Activated CD8-positive, alpha-beta memory T cell treated with anti-CD3 and anti-CD28 coated beads, Interleukin-2, amount 50 U/mL, for 1 hour (primary cell): Measurements from ENCODE around the gene NOTCH3.

Source experiments
- DNase-seq: peaks from one replicate; pipeline ENCODE4 v3.0.0-alpha.2; 2020; ENCODE audit errors: extremely low read depth

Gene NOTCH3

DNA sequence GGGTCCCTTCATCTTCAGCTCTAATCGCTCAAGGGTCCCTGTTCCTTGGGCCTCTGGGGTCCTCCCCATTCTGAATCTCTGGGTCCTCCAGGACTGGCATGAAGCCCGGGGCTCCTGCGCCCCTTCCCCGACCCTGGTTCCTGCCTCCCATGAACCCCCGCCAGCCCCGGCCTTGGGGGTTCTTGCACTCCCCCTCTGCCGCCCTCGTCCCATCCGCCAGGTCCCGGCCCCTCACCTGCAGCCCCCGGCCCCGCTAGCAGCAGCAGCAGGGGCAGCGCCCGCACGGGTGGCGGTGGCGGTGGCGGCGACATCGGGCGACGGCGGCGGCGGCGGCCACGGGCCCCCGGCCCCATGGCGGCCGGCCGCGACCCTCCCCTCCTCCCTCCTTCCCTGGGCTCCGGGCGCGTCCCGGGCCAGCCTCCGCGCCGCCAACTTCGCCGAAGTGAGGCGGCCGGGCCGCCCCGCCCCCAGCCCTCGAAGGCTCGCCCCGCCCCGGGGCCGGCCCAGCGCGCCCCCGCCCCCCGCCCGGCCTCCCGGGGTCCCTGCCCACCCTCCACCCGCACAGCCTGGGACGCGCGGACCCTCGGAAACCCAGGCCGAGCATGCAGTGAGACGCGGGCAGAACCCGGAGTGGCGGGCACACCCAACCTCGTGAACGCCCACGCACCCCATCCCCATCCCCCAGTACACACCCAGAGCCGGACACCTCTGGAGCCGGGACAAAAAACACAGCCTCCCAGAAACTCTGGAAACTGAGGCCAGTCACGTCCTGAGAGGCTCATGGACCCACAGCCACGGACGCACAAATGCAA lies at the start of gene NOTCH3:
Gene NOTCH3 (minus strand): TSS at position 443 of the 812 bp plus-strand sequence. CDS start 90 bp downstream, at position 353.
- DNase-seq, result no peak

DNA sequence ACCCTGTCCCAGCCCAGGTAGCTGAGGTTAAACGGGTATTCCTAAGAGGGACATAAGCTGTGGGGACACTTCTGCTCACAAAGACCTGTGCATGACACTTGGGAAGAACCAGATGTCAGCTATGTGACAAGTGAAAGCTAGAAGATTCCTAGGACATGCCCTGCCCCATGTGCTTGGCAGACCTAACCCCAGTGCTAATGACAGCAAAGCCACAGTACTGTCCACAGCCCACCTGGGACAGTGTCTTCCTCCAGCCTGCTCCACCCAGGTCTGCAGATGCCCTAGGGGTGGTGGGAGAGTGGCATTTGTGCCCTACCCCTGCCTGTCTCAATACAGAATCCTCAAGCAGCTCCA lies 49.8 kb upstream of the NOTCH3 start:
- DNase-seq, result no peak

DNA sequence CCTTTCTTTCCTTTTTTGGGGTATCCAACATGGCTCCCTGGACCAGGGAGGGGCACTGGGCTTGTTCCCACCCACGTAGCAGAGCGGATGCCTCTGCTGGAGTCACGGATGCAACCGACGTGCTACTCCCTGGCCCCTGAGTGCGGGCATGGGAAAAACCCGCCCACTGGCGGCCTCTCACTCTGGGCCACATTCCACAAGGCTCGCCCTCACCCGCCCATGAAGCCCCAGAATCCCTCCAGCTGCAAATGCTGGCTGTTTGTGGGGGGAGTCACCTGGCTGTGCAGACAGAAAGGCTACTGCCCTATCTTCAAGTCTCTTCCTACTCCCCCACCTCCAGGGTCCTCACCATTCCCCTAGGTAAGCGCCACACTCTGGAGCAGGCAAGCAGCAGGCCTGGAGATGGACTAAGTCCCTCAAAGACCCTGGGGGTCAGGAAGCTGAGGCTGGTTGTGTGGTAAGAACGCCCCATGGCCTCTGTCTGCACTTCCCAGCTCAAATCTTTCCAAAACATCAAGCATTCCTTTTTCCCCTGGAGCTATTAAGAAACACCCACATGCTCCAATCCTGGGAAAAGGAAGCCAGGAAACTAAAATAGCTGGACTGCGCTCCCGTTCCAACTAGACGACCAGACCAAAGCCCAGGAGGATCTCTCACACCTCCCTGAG lies 49.3 kb upstream of the NOTCH3 start:
- DNase-seq, result no peak

DNA sequence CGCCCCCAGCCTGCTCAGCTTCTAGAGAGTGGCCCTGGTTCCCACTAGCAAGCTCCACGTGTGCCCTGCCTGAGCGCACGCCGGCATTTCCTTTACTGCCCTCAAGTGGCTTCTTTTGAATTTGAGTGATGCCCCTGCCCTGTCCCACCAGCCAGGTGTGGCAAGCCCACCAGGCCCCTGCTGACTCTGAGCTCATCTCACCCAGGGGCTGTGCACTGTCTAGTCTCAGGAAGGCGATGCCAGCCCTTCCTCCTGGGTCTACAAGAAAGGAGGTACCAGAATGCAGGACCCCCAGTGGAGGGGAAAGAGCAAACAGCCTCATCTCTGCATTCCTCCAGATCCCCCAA lies 48.7 kb upstream of the NOTCH3 start:
- no peak for DNase-seq

DNA sequence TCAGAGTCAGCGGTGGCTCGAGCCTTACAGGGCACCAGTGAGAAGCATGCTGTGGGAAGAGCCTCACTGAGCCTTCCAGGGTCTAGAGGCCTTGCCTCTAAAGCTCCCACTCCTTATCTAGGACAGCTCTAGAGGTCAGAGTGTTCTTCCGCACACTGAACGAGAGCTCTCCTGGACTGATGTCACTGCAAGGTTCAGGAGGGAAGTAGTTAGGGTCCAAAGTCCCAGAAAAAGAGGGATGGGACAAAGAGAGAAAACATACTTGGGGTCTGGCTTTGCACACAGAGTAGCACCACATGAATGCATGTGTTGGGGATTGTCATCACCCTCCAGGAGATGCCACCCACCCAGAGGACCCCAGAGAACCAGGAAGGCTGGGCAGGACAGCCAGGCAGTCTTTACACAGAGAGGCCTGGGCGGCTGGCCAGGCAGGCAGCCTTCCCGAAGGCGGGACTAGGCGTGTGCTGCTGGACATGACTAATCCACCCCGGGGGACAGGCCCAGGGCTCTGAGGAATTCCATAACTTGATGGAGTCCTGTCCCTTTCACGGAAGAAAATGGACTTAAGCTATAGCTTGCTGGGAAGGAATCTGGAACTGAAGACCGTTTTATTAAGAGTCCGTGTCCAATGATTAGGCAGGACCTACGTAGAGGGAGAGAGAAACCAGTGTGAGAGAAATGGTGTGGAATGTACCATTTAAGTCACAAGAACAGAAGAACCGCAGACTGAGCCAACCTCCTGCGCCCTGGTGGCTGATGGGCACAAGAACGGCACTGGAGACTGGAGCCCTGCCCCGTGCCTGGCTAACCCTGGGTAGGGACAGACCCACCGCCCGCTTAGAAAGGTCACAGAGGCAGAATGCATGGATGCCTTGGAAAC lies 48.1 kb upstream of the NOTCH3 start:
- no peak for DNase-seq

DNA sequence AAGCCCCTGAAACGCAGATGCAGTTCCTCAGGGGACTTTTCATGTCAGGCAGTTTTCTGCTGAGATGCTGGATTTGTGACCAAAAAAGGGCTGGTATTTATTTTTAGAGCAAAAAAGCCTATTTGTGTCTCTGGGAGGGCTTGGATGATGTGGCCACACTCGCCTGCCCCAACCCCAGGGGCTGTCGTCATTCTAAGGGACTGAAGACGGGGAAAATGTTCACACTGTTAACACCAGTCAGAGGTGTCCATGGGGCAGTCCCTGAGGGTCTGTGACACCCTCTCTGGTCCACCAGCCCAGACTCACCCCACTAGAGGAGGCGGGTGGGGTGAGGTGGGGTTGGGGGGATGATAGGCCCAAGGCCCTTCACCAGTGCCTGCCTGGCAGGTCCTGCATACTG lies 47.3 kb upstream of the NOTCH3 start:
- DNase-seq, result no peak

DNA sequence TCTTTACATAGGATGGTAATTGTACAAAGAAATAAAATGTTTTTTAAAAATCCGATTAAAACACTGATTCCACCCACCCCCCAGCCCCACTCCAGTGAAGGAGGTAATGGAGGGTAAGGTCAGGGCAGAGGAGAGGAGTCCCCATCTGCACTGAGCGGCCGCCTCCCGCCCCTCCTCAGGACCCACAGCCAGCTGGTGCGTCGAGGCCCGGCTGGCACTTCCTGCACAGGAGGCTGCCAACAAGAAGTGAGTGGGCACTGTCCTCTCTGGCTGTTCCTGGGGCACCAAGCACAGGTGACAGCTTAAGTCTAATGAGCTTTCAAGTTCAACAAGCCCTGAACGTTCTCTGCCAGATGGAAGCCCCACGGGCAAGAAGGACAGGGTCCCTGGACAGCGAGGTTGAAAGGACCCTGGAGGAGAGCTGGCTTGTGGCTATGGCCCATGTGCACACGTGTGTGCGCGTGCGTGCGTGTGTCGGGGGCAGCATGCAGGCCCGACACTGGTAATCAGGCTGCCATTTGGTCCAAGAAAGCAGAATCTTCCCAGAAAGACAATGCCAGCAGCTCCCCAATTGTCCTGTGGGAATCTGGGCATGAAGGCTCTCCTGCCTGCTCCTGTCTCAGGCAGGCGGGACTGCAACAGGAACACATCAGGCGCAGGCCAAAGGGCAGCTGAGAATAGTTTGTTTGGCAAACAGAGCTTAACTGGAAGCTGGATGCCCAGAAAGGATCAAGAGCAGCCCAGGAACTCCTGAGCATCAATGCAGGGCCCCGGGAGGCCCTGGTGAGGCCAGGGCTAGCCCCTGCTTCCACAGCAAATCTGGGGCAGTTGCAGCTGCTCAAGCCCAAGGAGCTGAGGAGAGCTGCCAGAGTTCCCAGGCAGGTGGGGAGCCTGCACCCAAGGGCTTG lies 46.6 kb upstream of the NOTCH3 start:
- no peak for DNase-seq

DNA sequence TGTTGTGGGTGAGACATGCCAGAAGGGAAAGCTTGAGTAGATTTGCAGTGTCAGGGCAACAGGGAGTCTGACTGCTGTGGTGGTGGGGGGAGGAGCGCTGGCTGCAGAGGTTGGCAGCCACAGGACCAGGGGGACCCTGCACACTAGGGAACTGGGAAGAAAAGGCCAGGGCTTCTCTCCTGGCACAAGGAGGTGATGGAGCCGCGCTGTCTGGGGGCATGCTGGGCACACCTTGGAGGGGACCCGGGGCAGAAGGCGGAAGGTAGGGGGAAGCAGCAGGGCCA lies 45.3 kb upstream of the NOTCH3 start:
- no peak for DNase-seq

DNA sequence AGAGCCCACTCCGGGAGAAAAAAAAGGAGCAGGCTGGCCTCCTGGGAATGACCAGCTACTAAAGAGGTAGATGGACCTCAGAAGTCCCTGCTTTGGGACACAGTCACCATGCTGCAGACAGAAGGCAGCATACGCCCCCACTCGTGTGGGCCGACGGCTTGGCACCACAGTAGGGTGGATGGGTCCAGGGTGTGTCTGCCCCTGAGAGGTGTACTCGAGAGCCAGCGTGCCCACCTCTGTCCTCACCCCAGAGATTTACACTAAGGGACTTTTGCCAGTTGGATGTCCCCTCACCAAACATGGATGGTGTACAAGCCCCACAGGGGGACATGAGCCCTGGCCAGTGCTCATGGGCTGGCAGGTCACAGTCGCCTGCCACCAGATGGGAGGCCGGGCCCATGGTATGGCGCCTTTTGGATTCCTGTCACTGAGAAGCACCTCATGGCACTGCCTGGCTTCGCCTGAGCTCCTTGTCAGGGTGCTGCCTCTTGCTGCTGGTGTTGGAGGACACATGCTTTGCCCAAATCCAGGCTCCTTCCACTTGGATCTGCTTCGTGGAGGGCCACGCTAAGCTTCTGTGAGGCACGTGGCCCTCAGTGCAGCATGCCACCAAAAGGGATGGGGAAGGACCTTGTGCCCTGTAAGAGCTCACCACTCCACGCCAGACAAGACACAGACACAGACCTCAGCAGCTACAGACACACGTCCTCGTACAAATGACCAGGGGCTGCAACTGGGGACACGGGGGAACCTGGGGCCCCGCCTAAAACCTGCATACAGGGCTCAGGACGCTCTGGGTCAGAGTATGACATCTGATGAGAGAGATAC lies 44.8 kb upstream of the NOTCH3 start:
- DNase-seq, result no peak

DNA sequence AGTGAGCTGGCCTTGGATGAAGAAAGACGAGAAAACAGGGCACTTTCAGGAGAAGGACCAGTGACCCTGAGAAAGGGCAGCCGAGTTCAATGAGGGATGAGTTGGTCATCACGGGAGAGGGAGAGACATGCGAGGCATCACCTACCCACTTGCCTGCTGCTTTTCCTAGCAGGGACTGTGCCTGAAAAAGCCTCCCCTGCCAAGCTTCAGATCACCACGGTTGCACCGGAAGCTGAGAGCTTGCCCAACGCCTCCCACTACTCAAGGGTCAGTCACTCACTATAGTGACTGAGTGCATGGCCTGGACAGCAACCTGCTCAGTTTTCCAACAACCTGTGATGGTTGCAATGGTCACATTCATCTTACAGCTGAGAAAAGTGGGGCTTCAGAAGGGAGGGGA lies 44.0 kb upstream of the NOTCH3 start:
- DNase-seq, result no peak

DNA sequence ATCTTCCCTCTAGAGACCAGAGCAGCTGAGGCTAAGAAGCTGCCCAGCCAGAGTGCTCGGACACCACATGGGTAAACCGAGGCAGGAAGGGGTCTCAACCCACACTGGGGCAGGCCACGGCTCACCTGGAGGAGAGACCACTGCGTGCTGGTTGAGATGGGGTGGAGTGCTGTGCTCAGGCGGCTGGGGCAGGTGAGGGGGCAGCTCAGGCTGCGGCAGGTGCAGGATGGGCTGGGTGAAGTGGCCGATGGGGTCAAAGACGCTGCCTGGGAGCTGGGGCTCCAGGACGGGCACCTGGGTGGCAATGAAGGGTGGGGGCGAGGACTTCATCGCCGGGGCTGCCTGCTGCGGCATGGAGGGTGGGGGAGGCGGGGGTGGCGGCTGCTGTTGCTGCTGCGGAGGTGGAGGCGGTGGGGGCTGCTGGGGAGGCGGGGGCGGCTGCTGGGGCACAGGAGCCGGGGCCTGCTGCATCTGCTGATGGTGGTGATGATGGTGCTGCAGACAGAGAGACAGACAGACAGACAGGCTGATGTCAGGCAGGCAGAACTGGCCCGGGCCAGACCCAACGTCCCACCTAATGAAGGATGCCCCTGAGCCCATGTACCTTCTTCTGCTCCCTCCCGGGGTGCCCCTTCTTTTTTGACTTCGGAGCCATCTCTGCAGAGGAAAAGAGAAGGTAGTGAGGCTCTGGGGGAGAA lies 43.5 kb upstream of the NOTCH3 start:
- DNase-seq, result no peak

DNA sequence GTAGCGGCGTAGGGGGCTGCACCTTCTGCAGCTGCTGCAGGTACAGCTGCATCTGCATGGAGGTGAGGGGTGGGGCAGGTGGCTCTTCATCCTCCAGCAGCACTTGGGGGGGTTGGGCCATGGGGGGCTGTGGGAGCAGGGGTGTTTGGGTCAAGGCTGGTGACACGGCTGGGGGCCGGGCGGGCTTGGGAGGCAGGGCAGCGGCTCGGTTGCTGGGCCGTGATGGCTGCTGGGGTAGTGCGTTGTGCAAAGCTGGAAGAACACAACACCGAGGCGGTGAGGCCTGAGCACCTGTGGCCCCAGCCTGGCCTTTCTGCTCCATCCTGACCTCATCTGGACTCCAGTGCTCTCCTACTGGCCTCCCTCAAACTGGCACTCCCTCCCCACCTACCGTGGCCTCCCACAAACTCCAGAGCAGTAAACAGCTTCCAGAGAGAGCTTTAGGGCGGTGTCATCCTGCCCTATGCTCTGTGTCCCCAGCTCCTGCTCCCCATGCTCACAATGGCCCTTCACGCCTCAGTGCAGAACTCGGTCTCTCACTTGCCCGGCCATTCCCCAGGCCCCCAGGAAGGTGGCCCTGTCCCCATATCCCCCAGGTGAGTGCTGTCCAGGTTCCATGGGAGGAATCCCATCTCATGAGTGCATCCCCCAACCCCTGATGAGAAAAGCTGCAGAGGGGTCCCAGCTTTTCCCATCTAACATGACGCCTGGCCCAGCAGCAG lies 42.6 kb upstream of the NOTCH3 start:
- DNase-seq, result no peak

DNA sequence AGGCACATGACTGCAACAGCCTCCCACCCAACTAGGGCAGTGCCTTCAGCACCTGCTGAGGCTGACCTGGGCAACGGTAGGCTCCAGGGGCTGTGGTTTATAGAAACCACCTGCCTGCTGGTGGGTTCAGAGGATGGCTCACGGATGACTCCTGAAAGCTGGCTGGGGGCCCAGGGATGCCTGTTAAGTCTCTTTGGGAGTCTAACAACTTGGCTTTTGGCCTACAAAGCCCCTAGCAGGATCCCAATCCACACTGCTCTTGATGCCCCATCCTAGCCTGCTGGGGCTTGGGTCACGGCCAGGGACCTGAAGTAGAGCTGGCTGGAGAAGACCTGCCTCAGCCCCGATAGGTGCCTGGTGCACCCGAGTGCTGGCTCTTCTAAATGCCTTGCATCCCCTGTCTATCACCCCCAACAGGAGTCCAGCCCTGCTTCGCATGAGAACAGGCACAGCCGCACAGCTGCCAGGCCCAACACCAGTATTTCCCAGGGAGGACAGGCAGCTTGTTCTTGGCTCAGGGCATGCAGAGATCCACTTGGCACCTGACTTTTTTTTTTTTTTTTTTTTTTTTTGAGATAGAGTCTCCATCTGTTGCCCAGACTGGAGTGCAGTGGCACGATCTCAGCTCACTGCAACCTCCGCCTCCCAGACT lies 40.6 kb upstream of the NOTCH3 start:
- no peak for DNase-seq

DNA sequence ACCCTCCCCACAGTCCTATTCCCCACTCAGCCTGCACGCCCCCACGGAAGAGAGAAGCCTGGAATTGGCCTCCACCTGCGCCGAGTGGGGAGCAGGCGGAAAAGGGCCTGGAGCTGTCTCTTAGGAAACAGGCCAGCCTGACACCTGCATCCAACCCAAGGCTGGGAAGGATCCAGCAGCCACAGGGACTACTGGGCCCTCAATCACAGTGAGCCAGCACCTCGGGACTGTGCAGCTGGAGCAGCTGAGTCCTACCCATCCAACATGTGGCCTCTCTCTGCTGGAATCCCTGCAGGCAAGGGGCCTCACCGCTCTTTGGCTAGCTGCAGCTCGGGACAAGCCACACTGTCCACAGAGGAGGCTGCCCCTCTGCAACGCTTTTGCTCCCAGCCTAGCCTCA lies 39.7 kb upstream of the NOTCH3 start:
- DNase-seq, result no peak

DNA sequence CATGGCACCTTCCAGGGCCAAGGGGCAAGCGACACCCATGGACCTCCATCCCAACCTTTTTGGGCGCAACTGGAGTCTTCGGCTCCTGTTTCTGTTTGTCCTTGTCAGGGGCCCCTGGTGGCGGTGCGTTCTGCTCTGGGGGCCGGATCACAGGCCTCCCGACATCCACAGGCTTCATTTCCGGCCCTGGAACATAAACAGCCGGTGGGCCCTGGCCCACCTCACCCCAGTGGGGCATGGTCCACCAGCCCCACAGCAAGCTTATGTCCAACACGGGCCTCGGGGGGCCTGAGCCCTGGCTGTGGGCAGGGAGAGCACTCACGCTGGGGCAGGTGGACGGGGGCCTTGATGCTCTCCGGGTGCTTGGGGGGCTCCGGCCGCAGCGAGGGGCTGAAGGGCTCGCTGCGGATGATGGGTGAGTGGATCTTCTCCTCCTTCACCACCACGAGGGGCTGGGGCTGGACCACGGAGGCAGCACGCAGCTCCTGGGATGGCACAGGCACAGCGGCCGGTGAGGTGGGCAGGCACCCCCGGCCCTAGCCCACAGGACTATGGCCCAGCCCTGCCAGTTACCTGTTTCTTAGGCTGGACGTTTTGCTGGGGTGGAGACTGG lies 38.6 kb upstream of the NOTCH3 start:
- no peak for DNase-seq

DNA sequence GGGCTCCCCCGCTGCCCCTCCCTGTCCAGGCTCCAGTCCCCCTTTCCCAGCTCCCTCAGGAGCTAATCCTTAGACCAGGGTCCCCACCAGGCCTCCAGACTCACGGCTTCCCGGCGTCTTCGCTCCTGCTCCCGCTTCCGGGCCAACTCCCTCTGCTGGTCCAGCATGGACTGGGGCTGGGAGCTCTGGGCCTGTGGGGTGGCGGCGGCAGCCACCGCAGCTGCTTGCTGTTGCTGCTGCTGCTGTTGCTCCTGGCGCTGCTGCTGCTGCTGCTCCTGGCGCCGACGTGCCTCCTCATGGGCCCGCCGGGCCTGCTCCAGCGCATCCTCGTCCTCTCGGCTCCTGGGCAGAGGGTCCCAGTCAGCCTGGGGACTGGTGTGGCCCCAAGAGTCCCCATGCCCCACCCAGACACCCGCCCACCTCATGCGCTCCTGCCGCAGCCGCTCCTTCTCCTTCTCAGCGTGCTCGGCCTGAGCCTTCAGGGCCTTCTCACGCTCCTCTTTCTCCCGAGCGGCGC lies 37.9 kb upstream of the NOTCH3 start:
- no peak for DNase-seq

DNA sequence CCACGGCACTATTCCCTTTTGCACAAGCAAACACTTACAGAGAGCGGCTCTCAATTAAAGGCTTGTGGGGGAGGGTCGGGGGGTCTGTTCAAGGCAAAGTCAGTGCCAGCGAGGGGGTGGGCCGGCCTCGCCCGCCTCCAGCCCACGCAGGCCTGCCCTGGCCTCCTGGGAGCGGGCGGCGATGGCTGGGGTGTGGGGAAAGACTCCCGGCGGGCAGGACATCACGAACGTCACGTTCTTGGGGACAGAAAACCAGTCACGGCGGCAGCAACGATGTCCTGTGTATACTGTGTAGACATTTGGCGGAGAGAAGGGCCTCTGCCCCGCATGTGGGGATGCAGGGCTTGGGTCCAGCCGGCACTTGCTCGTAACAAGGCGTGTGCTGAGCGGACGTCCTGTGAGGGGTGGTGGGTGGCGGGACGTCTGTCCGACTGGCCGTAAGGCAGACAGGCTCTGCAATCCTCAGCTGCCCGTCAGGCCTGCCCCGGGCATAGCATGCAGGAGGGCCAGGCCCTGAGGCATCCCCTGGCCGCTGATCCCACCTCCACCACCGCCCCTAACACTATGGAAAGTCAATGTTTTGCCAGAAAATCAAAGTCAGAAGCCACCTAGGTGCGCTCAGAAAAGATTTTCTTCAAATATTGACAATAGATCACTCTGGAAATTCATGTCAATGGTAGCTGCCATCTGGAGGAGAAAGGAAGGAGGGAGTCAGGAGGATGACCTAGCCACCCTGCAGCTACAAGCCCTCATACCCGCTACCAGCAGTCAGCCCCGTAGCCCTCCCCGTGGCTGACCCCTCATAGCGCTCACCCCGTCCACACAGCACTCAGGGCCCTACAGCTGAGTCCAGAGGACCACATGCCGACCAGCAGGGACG lies 37.2 kb upstream of the NOTCH3 start:
- no peak for DNase-seq
